HG03159 (cell line): ENCODE results near the gene PREP.
"Not testable (repeated sequence)": the region's sequence is repeated elsewhere in the genome, so short reads cannot be mapped to it uniquely, and the experiment has no call there.

Source experiments
- ATAC-seq: cut with Tn5 transposase; IDR thresholded peaks from one replicate; pipeline ENCODE4 v1.9.1; 2021; ENCODE audit warnings: mild to moderate bottlenecking, moderate library complexity; ENCODE audit not compliant: unreplicated experiment

The PREP gene

DNA sequence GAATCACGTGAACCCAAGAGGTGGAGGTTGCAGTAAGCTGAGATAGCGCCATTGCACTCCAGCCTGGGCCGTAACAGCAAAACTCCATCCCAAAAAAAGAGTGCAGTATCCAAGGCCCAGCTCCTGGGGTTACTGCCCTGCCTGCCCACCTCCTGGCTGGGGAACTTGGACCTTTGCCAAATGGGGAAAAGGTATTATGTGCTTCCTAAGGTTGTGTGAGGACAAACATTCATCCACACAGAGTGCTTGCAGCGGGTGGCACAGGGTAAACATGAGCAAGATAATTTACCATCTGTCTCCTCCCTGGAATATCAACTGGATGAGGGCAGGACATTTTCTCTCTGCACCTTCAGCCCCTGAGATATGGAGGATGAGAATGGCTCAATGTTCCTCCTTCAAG, 128.2 kb downstream of the PREP start:
- no peak for ATAC-seq

DNA sequence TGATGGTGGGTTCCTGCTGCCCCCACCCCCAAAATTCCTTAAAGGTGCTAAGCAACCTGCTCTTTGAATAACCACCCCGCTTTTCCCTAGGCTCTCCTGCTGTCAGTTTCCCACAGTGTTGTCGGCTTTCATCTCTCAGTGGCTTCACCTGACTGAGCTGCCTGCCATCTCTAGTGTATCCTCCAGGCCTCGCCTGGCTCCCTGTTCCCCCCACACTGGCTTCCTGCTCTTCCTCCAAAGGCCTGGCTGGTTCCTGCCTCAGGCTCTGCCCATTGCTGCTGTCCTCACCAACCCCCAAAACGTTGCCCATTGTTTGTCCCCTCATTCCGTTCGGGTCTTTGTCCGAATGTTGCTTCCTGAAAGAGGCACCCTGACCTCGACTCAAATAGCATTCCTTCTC, 129.3 kb downstream of the PREP start:
- ATAC-seq = no peak

GRCh38 chr6:105272786-105273185, 130.1 kb downstream of the PREP start:
- ATAC-seq = no peak

GRCh38 chr6:105270511-105270910, 132.4 kb downstream of the PREP start:
- no peak for ATAC-seq

- no peak for ATAC-seq
These were observed 133.5 kb downstream of the PREP start for GRCh38 chr6:105269390-105269789.

DNA sequence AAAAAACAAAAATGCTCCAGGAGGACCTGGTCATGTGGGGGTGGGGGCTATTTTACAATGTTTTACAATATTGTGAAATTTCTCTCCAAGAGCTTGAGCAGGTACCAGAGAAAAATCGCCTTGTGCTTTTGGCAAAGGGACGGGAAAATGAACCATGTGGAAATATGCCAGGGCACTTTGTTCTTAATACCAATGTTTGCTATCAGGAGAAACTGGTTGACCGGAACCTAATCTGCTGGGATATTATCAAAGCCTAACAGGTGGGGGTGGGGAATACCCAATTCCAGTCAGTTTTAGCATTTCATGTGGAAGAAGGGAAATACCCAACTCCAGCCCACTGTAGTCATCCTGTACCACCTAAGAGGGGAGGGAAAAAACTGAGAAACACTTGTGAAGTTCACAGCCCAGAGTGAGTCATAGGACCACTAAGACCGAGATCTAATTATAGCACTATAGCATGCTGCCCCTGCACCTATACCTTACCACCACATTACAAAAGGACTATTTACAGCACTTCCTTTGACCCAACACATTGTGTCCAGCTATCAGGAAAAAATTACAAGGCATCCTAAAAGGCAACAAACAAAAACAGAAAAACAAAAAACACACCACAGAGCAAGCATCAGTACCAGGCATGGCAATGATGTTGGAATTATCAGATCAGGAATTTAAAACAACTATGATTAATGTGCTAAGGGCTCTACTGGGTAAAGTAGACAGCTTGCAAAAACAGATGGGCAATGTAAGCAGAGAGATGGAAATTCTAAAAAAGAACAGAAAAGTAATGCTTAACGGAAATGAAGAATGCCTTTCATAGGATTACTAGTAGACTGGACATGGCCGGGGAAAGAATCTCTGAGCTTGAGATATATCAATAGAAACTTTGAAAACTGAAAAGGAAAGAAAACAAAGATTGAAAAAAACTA, 138.9 kb downstream of the PREP start:
- ATAC-seq = no peak

- ATAC-seq = no peak
These were observed 142.7 kb downstream of the PREP start for GRCh38 chr6:105259913-105260889.

GRCh38 chr6:105258816-105259215, 144.1 kb downstream of the PREP start:
- ATAC-seq = no peak

DNA sequence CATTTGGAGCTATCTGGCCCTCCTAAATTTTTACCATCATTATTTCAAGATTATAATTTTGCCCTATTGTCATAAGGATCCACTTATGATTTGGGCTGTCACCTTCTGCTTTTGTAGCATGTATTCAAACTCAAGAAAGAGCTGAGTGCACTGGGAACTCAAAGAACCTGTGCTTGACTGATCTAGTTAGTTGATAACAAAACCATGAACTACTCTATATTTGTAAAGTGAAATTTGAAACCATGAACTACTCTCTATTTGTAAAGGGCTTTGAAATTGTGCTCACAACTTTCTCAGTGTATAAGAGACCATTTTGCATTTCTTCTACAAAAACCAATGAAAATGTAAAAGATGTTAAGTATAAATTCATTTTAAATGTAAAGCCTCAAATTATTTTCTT, 145.5 kb downstream of the PREP start:
- no peak for ATAC-seq

GRCh38 chr6:105256619-105257018, 146.3 kb downstream of the PREP start:
- no peak for ATAC-seq

GRCh38 chr6:105253787-105254186, 149.1 kb downstream of the PREP start:
- ATAC-seq = no peak

GRCh38 chr6:105251689-105252088, 151.2 kb downstream of the PREP start:
- no peak for ATAC-seq

DNA sequence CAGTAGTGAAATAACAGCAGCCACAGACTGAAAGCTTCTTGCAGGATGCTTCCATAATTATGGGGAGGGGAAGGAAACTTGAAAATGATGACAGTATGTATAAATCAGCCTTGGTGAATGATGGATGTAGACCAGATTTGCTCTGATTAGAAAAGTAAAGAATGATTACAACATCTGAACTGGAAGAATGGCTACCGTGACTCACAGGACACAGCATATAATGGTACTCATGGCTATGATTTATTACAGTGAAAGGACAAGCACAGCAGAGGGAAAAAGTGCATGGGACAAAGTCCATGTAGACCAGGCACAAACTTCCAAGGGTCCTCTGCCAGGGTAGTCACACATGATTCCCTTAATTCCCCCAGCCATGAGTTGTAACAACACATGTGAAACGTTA, 152.3 kb downstream of the PREP start:
- no peak for ATAC-seq

GRCh38 chr6:105243487-105243886, 159.4 kb downstream of the PREP start:
- ATAC-seq = no peak

GRCh38 chr6:105235155-105235554, 167.7 kb downstream of the PREP start:
- no peak for ATAC-seq

GRCh38 chr6:105231771-105232170, 171.1 kb downstream of the PREP start:
- ATAC-seq = not testable (repeated sequence)
